Mononuclear cell (primary cell): Measurements from ENCODE around the gene INPP5D. TPM values are rescaled to one million over a fixed set of nuclear protein-coding genes. Genes with fewer than 3 reads are reported as not detected.

Source experiments
- H3K27me3 ChIP-seq: 2 replicates; pipeline ENCODE4 v1.6.0; 2011; ENCODE audit warnings: low read length, control low read depth; ENCODE audit not compliant: insufficient read depth
- H3K4me1 ChIP-seq: 2 replicates; pipeline ENCODE4 v1.5.1; 2011; ENCODE audit warnings: mild to moderate bottlenecking, low read length, control low read depth; ENCODE audit not compliant: insufficient read depth
- H3K4me3 ChIP-seq: 2 replicates; pipeline ENCODE4 v1.5.1; 2011; ENCODE audit warnings: mild to moderate bottlenecking, low read length, moderate library complexity
- H3K9me3 ChIP-seq: 2 replicates; pipeline ENCODE4 v1.5.1; 2011; ENCODE audit warnings: low read depth, mild to moderate bottlenecking, control low read depth, low read length
- total RNA-seq: library from RNA; depleted of rRNA; stranded (reverse); fragments of >200 nt; gene quantifications from one replicate; pipeline ENCODE4 v1.2.3, GENCODE V29; 2012

INPP5D gene
- total RNA-seq, 1 donor = 122 TPM

DNA sequence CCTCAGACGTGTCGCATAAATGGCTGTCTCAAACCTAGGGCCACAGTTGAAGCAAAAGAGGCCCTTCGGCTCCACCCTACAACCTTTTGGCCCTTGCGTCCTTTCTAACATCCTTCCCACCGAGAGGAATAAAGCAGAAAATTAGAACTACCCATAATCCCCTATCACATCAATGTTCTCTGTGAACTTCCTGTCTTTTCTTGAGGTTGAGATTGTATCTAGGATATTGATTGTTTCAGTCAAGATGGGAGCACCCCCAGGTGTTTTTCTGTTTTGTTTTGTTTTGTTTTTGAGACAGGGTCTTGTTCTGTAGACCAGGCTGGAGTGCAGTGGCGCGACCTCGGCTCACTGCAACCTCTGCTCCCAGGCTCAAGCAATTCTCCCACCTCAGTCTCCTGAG, 23.6 kb downstream of the INPP5D start:
- H3K4me3 ChIP-seq = no peak overlapping the region

DNA sequence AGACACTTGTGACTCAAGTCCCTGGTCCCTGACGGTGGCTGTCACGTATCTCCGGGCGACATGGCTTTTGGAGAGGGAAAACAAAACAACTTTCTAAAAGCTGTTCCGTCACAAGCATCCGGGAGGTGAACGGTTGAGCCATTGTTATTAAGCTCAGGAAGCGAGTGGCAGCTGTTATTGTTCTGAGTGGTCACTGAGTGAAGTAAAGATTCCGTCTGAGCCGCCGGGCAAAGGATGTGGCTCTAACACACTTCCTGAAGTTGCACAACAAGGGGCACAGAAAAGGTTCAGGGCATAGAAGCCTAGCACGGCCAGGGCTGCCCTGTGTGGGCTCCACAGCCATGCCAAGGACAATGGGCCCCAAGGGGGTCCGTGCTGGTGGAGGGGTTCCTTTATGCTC, 24.3 kb downstream of the INPP5D start:
- Histone ChIP-seq H3K27me3 (no peaks in the 10 kb centered on the region), H3K9me3 (no peaks in the 10 kb centered on the region), H3K4me3 (no peak overlapping the region), H3K4me1 (peaks cover 100% of the 10 kb centered on the region)

More for the DNA sequence above, 23.6 kb downstream of the INPP5D start:
- Histone ChIP-seq H3K4me1 (peaks cover 100% of the 10 kb centered on the region), H3K9me3 (no peaks in the 10 kb centered on the region), H3K27me3 (no peaks in the 10 kb centered on the region)

DNA sequence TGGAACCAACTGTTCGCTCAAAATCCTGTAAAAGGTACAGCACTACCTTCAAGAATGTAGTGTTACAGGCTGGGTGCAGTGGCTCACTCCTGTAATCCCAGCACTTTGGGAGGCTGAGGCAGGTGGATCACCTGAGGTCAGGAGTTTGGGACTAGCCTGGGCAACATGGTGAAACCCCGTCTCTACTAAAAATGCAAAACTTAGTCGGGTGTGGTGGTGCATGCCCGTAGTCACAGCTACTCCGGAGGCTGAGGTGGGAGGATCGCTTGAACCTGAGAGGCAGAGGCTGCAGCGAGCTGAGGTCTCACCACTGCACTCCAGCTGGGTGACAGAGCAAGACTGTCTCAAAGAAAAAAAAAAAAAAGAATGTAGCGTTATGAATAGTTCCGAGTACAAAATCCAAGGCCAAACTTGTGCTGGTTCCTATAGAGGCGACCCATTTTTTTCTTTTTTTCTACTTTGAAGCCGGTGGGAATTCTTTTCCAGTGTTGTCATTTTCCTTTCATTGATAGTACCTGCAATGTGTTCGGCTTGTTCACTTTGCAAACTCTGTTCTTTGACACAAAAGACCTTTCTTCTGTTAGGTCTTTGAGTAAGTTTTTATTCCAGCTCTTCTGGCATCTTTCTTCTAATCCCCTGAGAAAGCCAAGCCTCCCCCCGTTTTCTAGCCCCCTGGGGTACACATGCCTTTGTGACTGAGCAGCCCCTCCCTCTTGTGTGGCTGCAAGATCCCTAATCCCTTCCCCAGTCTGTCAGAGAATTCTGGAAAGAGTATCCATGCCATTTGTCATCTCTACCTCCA, 25.1 kb downstream of the INPP5D start:
- Histone ChIP-seq H3K9me3 (no peaks in the 10 kb centered on the region), H3K4me3 (no peak overlapping the region), H3K27me3 (no peaks in the 10 kb centered on the region), H3K4me1 (peaks cover 97% of the 10 kb centered on the region)

DNA sequence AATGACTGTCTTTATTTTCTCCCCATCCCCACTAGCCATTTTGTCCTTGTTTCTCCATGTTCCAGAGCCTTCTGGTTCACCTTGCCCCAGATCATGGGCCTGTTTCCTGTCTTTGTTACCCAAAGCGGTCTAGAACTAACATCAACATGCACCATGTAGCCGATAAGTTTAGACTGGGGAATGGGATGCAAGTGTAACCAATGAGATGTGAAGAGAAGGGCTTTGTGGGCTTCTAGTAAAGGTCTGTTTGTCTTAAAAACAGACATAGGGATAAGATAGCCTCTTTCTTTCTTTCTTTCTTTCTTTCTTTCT, 25.7 kb downstream of the INPP5D start:
- no peak overlapping the region for H3K4me3 ChIP-seq

DNA sequence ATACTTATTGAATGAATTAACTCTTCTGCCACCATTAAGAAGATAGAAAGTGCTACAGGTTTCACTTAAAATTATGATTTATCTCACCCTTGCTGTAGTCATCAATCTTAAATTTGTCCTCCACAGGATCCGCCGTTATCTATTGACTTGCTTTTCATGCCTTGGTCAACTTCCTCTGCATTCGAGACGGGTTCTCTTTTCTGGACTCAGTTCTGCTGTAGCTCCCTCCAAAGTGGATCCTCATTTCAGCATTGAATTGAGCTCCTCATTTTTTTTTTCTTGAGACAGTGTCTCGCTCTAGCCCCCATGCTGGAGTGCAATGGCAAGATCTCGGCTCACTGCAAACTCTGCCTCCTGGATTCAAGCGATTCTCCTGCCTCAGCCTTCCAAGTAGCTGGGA, 27.6 kb downstream of the INPP5D start:
- no peaks in the 10 kb centered on the region for H3K27me3 ChIP-seq
- H3K4me1 ChIP-seq = peaks cover 91% of the 10 kb centered on the region
- H3K4me3 ChIP-seq = no peak overlapping the region
- no peaks in the 10 kb centered on the region for H3K9me3 ChIP-seq

More for the DNA sequence above, 25.7 kb downstream of the INPP5D start:
- Histone ChIP-seq H3K27me3 (no peaks in the 10 kb centered on the region), H3K4me1 (peaks cover 91% of the 10 kb centered on the region), H3K9me3 (no peaks in the 10 kb centered on the region)

DNA sequence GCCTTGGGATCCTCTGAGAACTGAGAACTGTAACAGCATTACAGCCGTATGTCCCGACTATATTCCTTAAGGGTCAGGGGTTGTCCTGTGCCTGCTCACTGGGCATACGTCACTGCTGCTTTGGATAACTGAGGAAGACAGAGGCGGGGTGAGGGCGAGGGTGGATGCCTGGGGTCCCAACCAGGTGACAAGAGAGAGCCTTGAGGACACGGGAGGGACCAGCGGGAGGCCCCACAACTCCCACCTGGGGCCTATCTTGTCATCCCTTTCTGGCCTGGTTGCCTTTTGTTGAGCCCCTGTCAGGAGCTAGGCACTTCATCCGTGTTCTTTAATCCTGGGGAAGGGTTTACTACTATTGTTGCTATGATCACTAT, 28.8 kb downstream of the INPP5D start:
- Histone ChIP-seq H3K9me3 (no peaks in the 10 kb centered on the region), H3K4me1 (peaks cover 91% of the 10 kb centered on the region), H3K27me3 (no peaks in the 10 kb centered on the region), H3K4me3 (no peak overlapping the region)

DNA sequence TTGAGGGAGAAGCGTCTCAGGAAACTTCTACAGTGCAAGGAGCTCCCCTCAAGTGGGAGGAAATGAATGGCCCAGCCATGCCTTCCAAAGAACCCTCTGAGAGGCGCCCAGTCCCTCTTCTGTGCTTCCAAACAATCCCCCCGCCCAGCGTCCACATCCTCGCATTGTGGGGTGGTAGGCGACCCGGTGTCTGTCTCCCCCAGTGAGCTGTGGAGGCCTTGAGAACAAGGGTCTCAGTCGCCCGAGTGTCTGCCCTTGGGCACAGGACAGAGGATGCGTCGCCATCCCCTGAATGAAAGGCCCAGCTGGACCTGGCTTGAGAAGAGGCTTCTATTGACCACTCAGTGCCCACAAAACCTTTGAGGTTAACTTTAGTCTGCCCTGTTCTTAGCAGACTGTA, 29.7 kb downstream of the INPP5D start:
- Histone ChIP-seq H3K27me3 (no peaks in the 10 kb centered on the region), H3K4me3 (no peak overlapping the region), H3K4me1 (peaks cover 91% of the 10 kb centered on the region), H3K9me3 (no peaks in the 10 kb centered on the region)

DNA sequence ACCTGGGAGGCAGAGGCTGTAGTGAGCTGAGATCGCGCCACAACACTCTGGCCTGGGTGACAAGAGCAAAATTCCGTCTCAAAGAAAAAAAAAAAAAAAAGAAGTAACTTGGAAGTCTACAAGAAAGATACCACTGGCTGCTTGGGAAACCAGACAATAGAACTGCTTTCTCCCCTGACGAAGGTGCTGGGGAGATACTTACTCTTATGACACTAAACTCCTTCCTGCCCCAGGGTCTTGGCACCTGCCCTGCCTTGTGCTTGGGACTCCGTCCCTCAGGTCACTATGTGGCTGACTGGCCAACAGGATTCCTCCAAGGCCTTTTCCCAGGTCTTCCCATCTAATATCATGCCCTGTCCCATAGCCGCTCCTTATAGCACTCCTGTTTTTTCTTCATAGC, 30.7 kb downstream of the INPP5D start:
- H3K27me3 ChIP-seq = no peaks in the 10 kb centered on the region
- H3K4me1 ChIP-seq = peaks cover 81% of the 10 kb centered on the region
- no peaks in the 10 kb centered on the region for H3K9me3 ChIP-seq

DNA sequence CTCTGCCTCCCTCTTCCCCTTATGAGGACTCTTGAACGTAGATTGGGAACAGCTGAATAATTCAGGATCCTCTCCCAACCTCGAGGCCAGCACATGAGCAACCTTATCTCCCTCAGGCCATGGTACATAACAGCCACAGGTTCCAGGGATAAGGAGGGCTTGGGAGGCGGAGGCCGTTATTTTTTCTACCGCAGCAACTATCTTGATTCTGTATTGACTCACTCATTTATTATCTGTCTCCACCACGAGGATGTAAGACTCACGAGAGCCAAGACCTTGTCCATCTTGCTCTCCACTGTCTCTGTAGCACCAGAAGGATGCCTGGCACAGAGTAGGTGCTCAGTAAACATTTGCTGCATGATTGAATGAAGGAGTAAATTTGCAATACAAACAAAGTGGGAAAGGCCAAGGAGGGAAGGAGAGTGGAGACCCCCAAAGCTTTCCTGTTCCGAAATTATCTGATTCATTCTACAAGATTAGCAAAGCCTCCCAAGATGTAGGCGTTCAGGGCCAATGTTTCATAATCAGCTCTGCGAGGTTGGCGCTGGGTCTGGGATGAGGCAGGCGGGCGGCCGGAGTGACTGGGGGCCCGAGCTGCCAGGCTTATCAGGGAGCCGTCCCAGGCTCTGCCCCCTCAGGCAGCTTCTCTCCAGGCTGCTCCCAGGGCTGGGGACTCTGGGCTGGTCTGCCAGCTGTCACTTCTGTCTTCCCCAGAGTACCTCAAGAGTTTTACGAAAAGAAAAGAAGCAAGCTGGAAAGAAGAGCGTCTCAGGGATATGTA, 31.6 kb downstream of the INPP5D start:
- Histone ChIP-seq H3K9me3 (no peaks in the 10 kb centered on the region), H3K4me1 (peaks cover 72% of the 10 kb centered on the region), H3K27me3 (no peaks in the 10 kb centered on the region), H3K4me3 (no peak overlapping the region)

More for the DNA sequence above, 30.7 kb downstream of the INPP5D start:
- H3K4me3 ChIP-seq = no peak overlapping the region

DNA sequence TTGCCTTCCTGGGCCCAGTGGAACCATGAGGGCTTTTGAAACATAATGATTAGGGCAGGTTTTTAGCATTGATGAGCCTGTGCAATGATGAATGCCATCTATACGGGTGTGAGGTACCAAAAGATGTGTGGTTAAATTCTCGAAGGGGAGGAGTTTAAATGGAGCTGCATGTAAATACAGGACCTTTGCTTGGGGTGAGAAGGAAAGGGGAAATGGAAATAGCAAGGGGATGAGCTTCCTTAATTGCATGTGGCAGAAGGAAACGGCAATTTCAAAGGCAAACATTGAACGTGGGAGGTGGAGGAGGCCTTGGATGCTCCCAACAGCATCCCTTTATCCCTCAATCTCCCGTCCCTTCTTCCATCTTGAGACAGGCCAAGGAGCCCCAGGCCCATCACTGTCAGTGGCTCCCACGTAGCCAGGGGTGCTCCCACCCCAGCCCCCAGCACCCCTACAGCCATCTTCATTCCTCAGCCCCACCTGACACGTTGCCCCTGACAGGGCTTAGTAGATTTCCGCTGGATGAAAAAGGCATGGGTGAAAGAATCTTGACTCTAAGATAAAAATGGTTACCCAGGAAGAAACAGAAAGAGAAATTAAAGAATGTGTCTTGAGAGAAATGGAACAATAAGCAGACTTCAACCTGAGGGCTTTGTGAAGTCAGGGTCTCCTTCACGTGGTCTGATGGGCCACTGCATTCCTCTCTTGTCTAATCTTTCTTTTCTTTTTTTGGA, 32.5 kb downstream of the INPP5D start:
- H3K4me3 ChIP-seq = no peak overlapping the region
- H3K27me3 ChIP-seq = no peaks in the 10 kb centered on the region
- no peaks in the 10 kb centered on the region for H3K9me3 ChIP-seq
- peaks cover 67% of the 10 kb centered on the region for H3K4me1 ChIP-seq

DNA sequence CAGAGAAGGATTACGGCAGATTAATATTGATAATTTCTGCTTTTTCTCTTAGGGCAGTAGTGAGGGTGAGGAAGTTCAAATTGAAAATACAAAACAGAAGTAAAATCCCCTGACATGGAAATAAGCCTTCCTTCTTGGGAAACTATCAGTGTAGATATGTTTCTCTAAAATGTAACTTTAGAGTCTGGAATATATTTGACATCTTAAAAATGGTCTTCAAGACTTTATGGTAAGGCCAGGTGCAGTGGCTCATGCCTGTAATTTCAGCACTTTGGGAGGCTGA, 33.0 kb downstream of the INPP5D start:
- peaks cover 67% of the 10 kb centered on the region for H3K4me1 ChIP-seq
- no peak overlapping the region for H3K4me3 ChIP-seq

DNA sequence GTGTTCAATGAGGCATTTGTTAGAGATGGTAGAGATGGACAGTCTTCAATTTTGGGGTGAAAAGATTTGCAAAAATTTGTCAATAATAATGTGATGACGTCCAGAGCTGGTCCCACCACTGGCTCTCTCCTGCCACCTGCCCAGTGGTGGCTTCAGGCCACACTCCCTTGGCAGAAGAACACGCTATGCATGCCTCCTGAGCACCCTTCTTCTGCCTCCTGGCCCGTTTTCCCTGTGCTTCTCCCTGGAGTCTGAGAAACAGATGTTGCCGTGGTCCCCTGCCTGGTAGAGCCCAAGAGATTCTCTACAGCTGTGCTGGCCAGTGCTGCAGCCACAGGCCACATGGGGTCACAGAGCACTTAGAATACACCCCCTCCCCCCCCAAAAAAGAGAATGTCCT, 33.6 kb downstream of the INPP5D start:
- no peaks in the 10 kb centered on the region for H3K9me3 ChIP-seq
- no peaks in the 10 kb centered on the region for H3K27me3 ChIP-seq
- no peak overlapping the region for H3K4me3 ChIP-seq
- peaks cover 66% of the 10 kb centered on the region for H3K4me1 ChIP-seq

More for the DNA sequence above, 33.0 kb downstream of the INPP5D start:
- H3K27me3 ChIP-seq = no peaks in the 10 kb centered on the region
- H3K9me3 ChIP-seq = no peaks in the 10 kb centered on the region

DNA sequence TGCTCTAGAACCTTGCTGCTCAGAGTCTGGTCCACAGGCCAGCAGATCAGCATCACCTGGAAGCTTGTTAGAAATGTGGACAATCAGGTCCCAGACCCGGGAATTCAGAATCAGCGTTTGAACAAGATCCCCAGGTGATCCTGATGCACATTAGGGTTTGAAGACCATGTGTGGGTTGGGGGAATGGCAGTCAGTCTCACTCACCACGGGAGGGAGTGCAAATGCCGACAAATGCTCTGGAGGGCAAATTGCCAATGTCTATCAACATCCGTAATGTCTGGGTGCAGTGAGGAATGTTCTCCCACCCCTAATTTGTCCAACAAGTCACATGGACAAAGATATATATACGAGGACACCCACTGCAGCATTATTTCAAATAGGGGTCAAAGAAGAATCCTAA, 34.5 kb downstream of the INPP5D start:
- peaks cover 65% of the 10 kb centered on the region for H3K4me1 ChIP-seq
- H3K9me3 ChIP-seq = no peaks in the 10 kb centered on the region
- H3K27me3 ChIP-seq = no peaks in the 10 kb centered on the region
- no peak overlapping the region for H3K4me3 ChIP-seq

DNA sequence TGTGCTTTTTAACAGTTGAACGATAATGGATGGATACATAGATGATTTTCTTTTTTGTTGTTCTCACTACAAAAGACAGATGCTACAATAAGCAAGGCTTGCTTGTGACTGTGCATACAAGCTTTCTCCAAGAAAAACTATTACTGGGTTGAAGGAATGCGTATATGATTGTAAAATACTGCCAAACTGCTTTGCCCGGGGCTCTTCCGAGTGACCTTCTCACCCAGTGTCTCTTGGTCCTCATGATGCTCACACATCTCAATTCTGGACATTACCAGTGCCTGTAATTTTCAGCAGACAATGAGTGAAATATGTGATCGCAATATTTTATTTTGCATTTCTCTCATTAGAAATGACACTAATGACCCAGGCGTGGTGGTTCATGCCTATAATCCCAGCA, 35.9 kb downstream of the INPP5D start:
- H3K27me3 ChIP-seq = no peaks in the 10 kb centered on the region
- H3K9me3 ChIP-seq = no peaks in the 10 kb centered on the region
- H3K4me3 ChIP-seq = no peak overlapping the region
- peaks cover 74% of the 10 kb centered on the region for H3K4me1 ChIP-seq

DNA sequence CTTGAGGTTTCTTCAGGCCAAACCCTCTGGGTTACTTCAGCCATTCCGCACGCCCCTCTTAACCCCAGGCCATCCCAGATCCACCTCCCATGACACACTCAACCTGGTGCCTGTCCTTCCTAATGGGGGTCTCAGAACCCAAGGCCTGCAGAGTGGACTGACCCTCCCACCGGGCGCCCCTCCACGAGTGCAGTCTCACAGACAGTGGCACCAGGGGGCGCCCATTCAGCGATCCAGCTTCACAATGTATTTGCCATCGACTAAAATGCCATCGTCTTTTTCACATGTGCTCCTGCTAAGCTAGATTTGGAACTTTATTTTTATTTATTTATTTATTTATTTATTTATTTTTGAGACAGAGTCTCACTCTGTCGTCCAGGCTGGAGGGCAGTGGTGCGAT, 38.5 kb downstream of the INPP5D start:
- no peaks in the 10 kb centered on the region for H3K27me3 ChIP-seq
- peaks cover 70% of the 10 kb centered on the region for H3K4me1 ChIP-seq
- no peaks in the 10 kb centered on the region for H3K9me3 ChIP-seq
- H3K4me3 ChIP-seq = no peak overlapping the region
